Measurements from ENCODE around the gene COL19A1.

DNA sequence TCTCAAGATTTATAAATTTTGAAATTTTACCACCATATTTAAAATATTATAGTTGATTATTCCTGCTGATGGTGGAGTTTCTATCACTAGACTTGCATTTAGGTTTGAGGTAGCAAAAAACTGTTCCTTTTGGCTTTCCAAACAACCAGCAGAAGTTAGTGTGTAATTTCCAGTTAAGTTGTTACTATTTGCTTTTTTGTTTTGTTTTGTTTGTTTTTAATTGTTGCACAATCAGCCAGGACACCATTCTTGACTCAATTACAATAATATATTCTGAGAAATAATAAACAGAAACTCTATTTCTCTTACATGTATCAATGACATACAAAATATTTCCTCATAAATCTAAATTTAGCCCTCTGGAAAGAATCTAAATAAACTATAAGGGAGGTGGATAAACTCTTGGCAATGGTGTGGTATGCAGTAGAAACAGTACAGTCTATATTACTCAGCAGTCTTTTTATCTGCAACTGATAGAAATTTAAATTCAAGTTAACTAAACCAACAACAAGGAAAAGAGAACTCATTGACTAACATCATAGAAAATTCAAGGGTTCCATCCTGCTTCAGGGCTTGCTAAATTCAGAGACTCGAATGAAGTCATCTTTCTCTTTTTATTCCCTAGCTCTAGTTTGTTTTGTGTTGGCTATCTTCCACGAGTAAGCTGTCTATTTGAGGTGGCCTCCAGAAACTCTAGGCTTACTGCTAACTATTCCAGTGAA lies 19.4 kb upstream of the COL19A1 start:
- TF ChIP-seq, protein P1, sequence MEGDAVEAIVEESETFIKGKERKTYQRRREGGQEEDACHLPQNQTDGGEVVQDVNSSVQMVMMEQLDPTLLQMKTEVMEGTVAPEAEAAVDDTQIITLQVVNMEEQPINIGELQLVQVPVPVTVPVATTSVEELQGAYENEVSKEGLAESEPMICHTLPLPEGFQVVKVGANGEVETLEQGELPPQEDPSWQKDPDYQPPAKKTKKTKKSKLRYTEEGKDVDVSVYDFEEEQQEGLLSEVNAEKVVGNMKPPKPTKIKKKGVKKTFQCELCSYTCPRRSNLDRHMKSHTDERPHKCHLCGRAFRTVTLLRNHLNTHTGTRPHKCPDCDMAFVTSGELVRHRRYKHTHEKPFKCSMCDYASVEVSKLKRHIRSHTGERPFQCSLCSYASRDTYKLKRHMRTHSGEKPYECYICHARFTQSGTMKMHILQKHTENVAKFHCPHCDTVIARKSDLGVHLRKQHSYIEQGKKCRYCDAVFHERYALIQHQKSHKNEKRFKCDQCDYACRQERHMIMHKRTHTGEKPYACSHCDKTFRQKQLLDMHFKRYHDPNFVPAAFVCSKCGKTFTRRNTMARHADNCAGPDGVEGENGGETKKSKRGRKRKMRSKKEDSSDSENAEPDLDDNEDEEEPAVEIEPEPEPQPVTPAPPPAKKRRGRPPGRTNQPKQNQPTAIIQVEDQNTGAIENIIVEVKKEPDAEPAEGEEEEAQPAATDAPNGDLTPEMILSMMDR (conservative IDR thresholded peaks at IDR 0.05), result no peak
- no peak for TF ChIP-seq EZH2 (IDR thresholded peaks at IDR 0.05; ENCODE audit: low read depth)

Data from PC-9 (cell line).